GM12801 (cell line): ENCODE data around the gene C3orf80.

Experiments
- CTCF ChIP-seq: IDR thresholded peaks from one replicate; pipeline ENCODE4 v1.5.1; 2011; ENCODE audit warnings: control low read depth; ENCODE audit not compliant: insufficient read length; ENCODE audit errors: extremely low read depth

C3orf80 gene

GRCh38 chr3:160200353-160200752 is 24.9 kb upstream of the C3orf80 start:
- no peak for TF ChIP-seq CTCF

- no peak for TF ChIP-seq CTCF
Observed at GRCh38 chr3:160205606-160206005, 19.6 kb upstream of the C3orf80 start.

- no peak for TF ChIP-seq CTCF
Observed at GRCh38 chr3:160210341-160210740, 14.9 kb upstream of the C3orf80 start.

GRCh38 chr3:160210799-160211221 is 14.4 kb upstream of the C3orf80 start:
- no peak for TF ChIP-seq CTCF

GRCh38 chr3:160213191-160213590 is 12.0 kb upstream of the C3orf80 start:
- no peak for TF ChIP-seq CTCF

- TF ChIP-seq CTCF = no peak
Observed at GRCh38 chr3:160217675-160218074, 7.5 kb upstream of the C3orf80 start.

GRCh38 chr3:160218136-160218535 is 7.1 kb upstream of the C3orf80 start:
- no peak for TF ChIP-seq CTCF

GRCh38 chr3:160220038-160220437 is 5.2 kb upstream of the C3orf80 start:
- TF ChIP-seq CTCF = no peak
